Stimulated activated CD8-positive, alpha-beta memory T cell treated with anti-CD3 and anti-CD28 coated beads, Interleukin-7, amount 100 ng/mL, for 4 hours (primary cell): Measurements from ENCODE around the gene PYHIN1.
"Not testable (repeated sequence)": the region's sequence is repeated elsewhere in the genome, so short reads cannot be mapped to it uniquely, and the experiment has no call there.

Source experiments
- DNase-seq, 2 donors: peaks; one replicate each; pipeline ENCODE4 v3.0.0-alpha.2; 2020; ENCODE audit warnings: low read depth in 2 of 2

PYHIN1 gene

GRCh38 chr1:158979229-158979628, 47.9 kb downstream of the PYHIN1 start:
- no peak for DNase-seq

GRCh38 chr1:158983235-158983634, 51.9 kb downstream of the PYHIN1 start:
- no peak for DNase-seq

GRCh38 chr1:158984386-158984785, 53.0 kb downstream of the PYHIN1 start:
- DNase-seq: no peak

- no peak for DNase-seq
These were observed 58.1 kb downstream of the PYHIN1 start for GRCh38 chr1:158989424-158989823.

- no peak for DNase-seq
These were observed 61.5 kb downstream of the PYHIN1 start for GRCh38 chr1:158992787-158993312.

- DNase-seq: no peak
These were observed 65.6 kb downstream of the PYHIN1 start for GRCh38 chr1:158996998-158997397.

- DNase-seq: no peak
These were observed 66.9 kb downstream of the PYHIN1 start for GRCh38 chr1:158998037-158998780.

- DNase-seq: no peak
These were observed 67.4 kb downstream of the PYHIN1 start for GRCh38 chr1:158998781-158999161.

GRCh38 chr1:158999316-159000069, 68.1 kb downstream of the PYHIN1 start:
- no peak for DNase-seq

GRCh38 chr1:159000070-159000409, 68.7 kb downstream of the PYHIN1 start:
- DNase-seq: no peak

GRCh38 chr1:159000625-159001024, 69.3 kb downstream of the PYHIN1 start:
- DNase-seq: no peak

GRCh38 chr1:159005161-159005560, 73.8 kb downstream of the PYHIN1 start:
- DNase-seq: no peak

GRCh38 chr1:159005676-159006075, 74.3 kb downstream of the PYHIN1 start:
- DNase-seq: no peak

- not testable (repeated sequence) for DNase-seq
These were observed 75.0 kb downstream of the PYHIN1 start for GRCh38 chr1:159006210-159006807.

GRCh38 chr1:159007726-159008125, 76.4 kb downstream of the PYHIN1 start:
- no peak for DNase-seq

GRCh38 chr1:159008744-159009188, 77.4 kb downstream of the PYHIN1 start:
- peak; percentile 49 to 73 for DNase-seq

- DNase-seq: no peak
These were observed 77.9 kb downstream of the PYHIN1 start for GRCh38 chr1:159009287-159009686.

GRCh38 chr1:159009704-159010361, 78.5 kb downstream of the PYHIN1 start, which contains the start of gene IFI16:
Gene IFI16 (plus strand): TSS chr1:159009907. CDS start chr1:159014681, 4,774 bp downstream.
- DNase-seq: peak; percentile 20 to 68

GRCh38 chr1:159010391-159010790, 79.0 kb downstream of the PYHIN1 start:
- no peak for DNase-seq

GRCh38 chr1:159011001-159011400, 79.6 kb downstream of the PYHIN1 start:
- not testable (repeated sequence) for DNase-seq

GRCh38 chr1:159011751-159012150, 80.4 kb downstream of the PYHIN1 start:
- DNase-seq: no peak

GRCh38 chr1:159012495-159012894, 81.1 kb downstream of the PYHIN1 start:
- DNase-seq: peak; percentile 35 to 50
